Activated T-cell treated with anti-CD3 and anti-CD28 coated beads, Interleukin-2, amount 50 U/mL, for 24 hours (primary cell): ENCODE results near the gene FAM227B.

Experiments
- DNase-seq: peaks from one replicate; pipeline ENCODE4 v3.0.0-alpha.2; 2020
- H3K27ac Mint-ChIP-seq: 2 replicates; pipeline ENCODE4 v1.8.0; 2020; ENCODE audit warnings: mild to moderate bottlenecking, mixed read lengths
- H3K27me3 Mint-ChIP-seq: 2 replicates; pipeline ENCODE4 v1.8.0; 2020; ENCODE audit warnings: mixed read lengths
- H3K36me3 Mint-ChIP-seq: 2 replicates; pipeline ENCODE4 v1.8.0; 2020; ENCODE audit warnings: low read depth, mixed read lengths
- H3K4me1 Mint-ChIP-seq: 2 replicates; pipeline ENCODE4 v1.8.0; 2020; ENCODE audit warnings: low read depth, mixed read lengths
- H3K4me3 Mint-ChIP-seq: 2 replicates; pipeline ENCODE4 v1.8.0; 2020; ENCODE audit warnings: mild to moderate bottlenecking, moderate library complexity, mixed read lengths
- H3K9me3 Mint-ChIP-seq: 2 replicates; pipeline ENCODE4 v1.8.0; 2020; ENCODE audit warnings: mixed read lengths

FAM227B gene

GRCh38 chr15:49313650-49314049 is 307.0 kb downstream of the FAM227B start:
- Mint-ChIP-seq H3K4me1 (peaks cover 9% of the 10 kb centered on the region), H3K27ac (no peak overlapping the region), H3K4me3 (no peak overlapping the region), H3K9me3 (peaks cover 2% of the 10 kb centered on the region), H3K36me3 (peaks cover 60% of the 10 kb centered on the region), H3K27me3 (no peaks in the 10 kb centered on the region)
- DNase-seq = no peak

- H3K36me3 Mint-ChIP-seq = peaks cover 60% of the 10 kb centered on the region
- no peak for DNase-seq
- no peaks in the 10 kb centered on the region for H3K27me3 Mint-ChIP-seq
- H3K4me3 Mint-ChIP-seq = no peak overlapping the region
- H3K4me1 Mint-ChIP-seq = peaks cover 9% of the 10 kb centered on the region
- H3K27ac Mint-ChIP-seq = no peak overlapping the region
- H3K9me3 Mint-ChIP-seq = no peaks in the 10 kb centered on the region
Observed at GRCh38 chr15:49309889-49310288, 310.7 kb downstream of the FAM227B start.

- Mint-ChIP-seq H3K4me1 (peaks cover 9% of the 10 kb centered on the region), H3K36me3 (peaks cover 63% of the 10 kb centered on the region), H3K4me3 (no peak overlapping the region), H3K27ac (no peak overlapping the region), H3K27me3 (no peaks in the 10 kb centered on the region), H3K9me3 (no peaks in the 10 kb centered on the region)
- DNase-seq = no peak
Observed at GRCh38 chr15:49308686-49309085, 311.9 kb downstream of the FAM227B start.

GRCh38 chr15:49306551-49306950 is 314.1 kb downstream of the FAM227B start:
- Mint-ChIP-seq H3K4me1 (peaks cover 9% of the 10 kb centered on the region), H3K36me3 (peaks cover 74% of the 10 kb centered on the region), H3K9me3 (no peaks in the 10 kb centered on the region), H3K27ac (no peak overlapping the region), H3K4me3 (no peak overlapping the region), H3K27me3 (no peaks in the 10 kb centered on the region)
- no peak for DNase-seq

GRCh38 chr15:49303003-49303402 is 317.6 kb downstream of the FAM227B start:
- Mint-ChIP-seq H3K36me3 (peaks cover 80% of the 10 kb centered on the region), H3K4me1 (peaks cover 13% of the 10 kb centered on the region), H3K27ac (no peak overlapping the region), H3K4me3 (no peak overlapping the region), H3K9me3 (no peaks in the 10 kb centered on the region), H3K27me3 (no peaks in the 10 kb centered on the region)
- no peak for DNase-seq

GRCh38 chr15:49301562-49301961 is 319.1 kb downstream of the FAM227B start:
- H3K9me3 Mint-ChIP-seq = no peaks in the 10 kb centered on the region
- DNase-seq = no peak
- H3K4me1 Mint-ChIP-seq = peaks cover 24% of the 10 kb centered on the region

GRCh38 chr15:49300856-49301255 is 319.8 kb downstream of the FAM227B start:
- no peak overlapping the region for H3K27ac Mint-ChIP-seq
- DNase-seq = no peak
- no peaks in the 10 kb centered on the region for H3K9me3 Mint-ChIP-seq
- H3K27me3 Mint-ChIP-seq = no peaks in the 10 kb centered on the region
- peaks cover 24% of the 10 kb centered on the region for H3K4me1 Mint-ChIP-seq
- no peak overlapping the region for H3K4me3 Mint-ChIP-seq
- H3K36me3 Mint-ChIP-seq = peaks cover 87% of the 10 kb centered on the region

More at GRCh38 chr15:49301562-49301961, 319.1 kb downstream of the FAM227B start:
- Mint-ChIP-seq H3K27me3 (no peaks in the 10 kb centered on the region), H3K36me3 (peaks cover 85% of the 10 kb centered on the region), H3K4me3 (no peak overlapping the region), H3K27ac (no peak overlapping the region)

GRCh38 chr15:49297584-49297983 is 323.0 kb downstream of the FAM227B start:
- no peak for DNase-seq
- no peak overlapping the region for H3K27ac Mint-ChIP-seq
- H3K4me3 Mint-ChIP-seq = no peak overlapping the region
- H3K9me3 Mint-ChIP-seq = no peaks in the 10 kb centered on the region
- H3K36me3 Mint-ChIP-seq = peaks cover 88% of the 10 kb centered on the region
- H3K4me1 Mint-ChIP-seq = peaks cover 24% of the 10 kb centered on the region
- H3K27me3 Mint-ChIP-seq = no peaks in the 10 kb centered on the region

- peaks cover 90% of the 10 kb centered on the region for H3K36me3 Mint-ChIP-seq
Observed at GRCh38 chr15:49296258-49296657, 324.4 kb downstream of the FAM227B start.

GRCh38 chr15:49293941-49294340 is 326.7 kb downstream of the FAM227B start:
- no peak for DNase-seq
- H3K27ac Mint-ChIP-seq = no peak overlapping the region
- H3K9me3 Mint-ChIP-seq = no peaks in the 10 kb centered on the region
- peaks cover 90% of the 10 kb centered on the region for H3K36me3 Mint-ChIP-seq
- H3K4me1 Mint-ChIP-seq = peaks cover 20% of the 10 kb centered on the region
- no peak overlapping the region for H3K4me3 Mint-ChIP-seq
- no peaks in the 10 kb centered on the region for H3K27me3 Mint-ChIP-seq

More at GRCh38 chr15:49296258-49296657, 324.4 kb downstream of the FAM227B start:
- Mint-ChIP-seq H3K27me3 (no peaks in the 10 kb centered on the region), H3K4me1 (peaks cover 24% of the 10 kb centered on the region), H3K9me3 (no peaks in the 10 kb centered on the region), H3K27ac (no peak overlapping the region), H3K4me3 (no peak overlapping the region)
- no peak for DNase-seq

GRCh38 chr15:49290191-49290590 is 330.4 kb downstream of the FAM227B start:
- H3K4me3 Mint-ChIP-seq = no peak overlapping the region
- H3K4me1 Mint-ChIP-seq = peaks cover 32% of the 10 kb centered on the region
- H3K9me3 Mint-ChIP-seq = no peaks in the 10 kb centered on the region
- peaks cover 88% of the 10 kb centered on the region for H3K36me3 Mint-ChIP-seq
- DNase-seq = no peak
- no peak overlapping the region for H3K27ac Mint-ChIP-seq
- H3K27me3 Mint-ChIP-seq = no peaks in the 10 kb centered on the region

GRCh38 chr15:49288391-49288790 is 332.2 kb downstream of the FAM227B start:
- no peaks in the 10 kb centered on the region for H3K27me3 Mint-ChIP-seq
- peak overlapping the region; percentile 22 for H3K27ac Mint-ChIP-seq

GRCh38 chr15:49287481-49287880 is 333.1 kb downstream of the FAM227B start:
- no peak for DNase-seq
- H3K9me3 Mint-ChIP-seq = no peaks in the 10 kb centered on the region
- peaks cover 33% of the 10 kb centered on the region for H3K4me1 Mint-ChIP-seq
- no peak overlapping the region for H3K4me3 Mint-ChIP-seq
- no peaks in the 10 kb centered on the region for H3K27me3 Mint-ChIP-seq
- no peak overlapping the region for H3K27ac Mint-ChIP-seq
- peaks cover 91% of the 10 kb centered on the region for H3K36me3 Mint-ChIP-seq

More at GRCh38 chr15:49288391-49288790, 332.2 kb downstream of the FAM227B start:
- Mint-ChIP-seq H3K36me3 (peaks cover 91% of the 10 kb centered on the region), H3K4me1 (peaks cover 33% of the 10 kb centered on the region), H3K9me3 (no peaks in the 10 kb centered on the region), H3K4me3 (no peak overlapping the region)
- DNase-seq = no peak

GRCh38 chr15:49286649-49287404 is 333.8 kb downstream of the FAM227B start:
- Mint-ChIP-seq H3K4me3 (no peak overlapping the region), H3K27ac (peak overlapping the region; percentile 83), H3K4me1 (peaks cover 33% of the 10 kb centered on the region), H3K27me3 (no peaks in the 10 kb centered on the region), H3K9me3 (no peaks in the 10 kb centered on the region), H3K36me3 (peaks cover 89% of the 10 kb centered on the region)
- no peak for DNase-seq

- no peaks in the 10 kb centered on the region for H3K27me3 Mint-ChIP-seq
- no peak overlapping the region for H3K4me3 Mint-ChIP-seq
- no peaks in the 10 kb centered on the region for H3K9me3 Mint-ChIP-seq
- no peak for DNase-seq
- peaks cover 79% of the 10 kb centered on the region for H3K36me3 Mint-ChIP-seq
- peaks cover 20% of the 10 kb centered on the region for H3K4me1 Mint-ChIP-seq
- no peak overlapping the region for H3K27ac Mint-ChIP-seq
Observed at GRCh38 chr15:49282366-49282765, 338.3 kb downstream of the FAM227B start.
